Progenitor cell of endocrine pancreas (in vitro differentiated cells): ENCODE measurements around the gene ADD1. TPM values are rescaled to one million over a fixed set of nuclear protein-coding genes. Genes with fewer than 3 reads are reported as not detected.

ENCODE experiments used
- DNase-seq: peaks from one replicate; pipeline ENCODE4 v3.0.0; 2021; ENCODE audit warnings: low spot score; ENCODE audit not compliant: unreplicated experiment
- H3K27ac Mint-ChIP-seq: 2 replicates; pipeline ENCODE4 v1.8.0; 2021; ENCODE audit warnings: mild to moderate bottlenecking, moderate library complexity, mixed read lengths
- H3K27me3 Mint-ChIP-seq: 2 replicates; pipeline ENCODE4 v1.8.0; 2021; ENCODE audit warnings: mixed read lengths
- H3K36me3 Mint-ChIP-seq: 2 replicates; pipeline ENCODE4 v1.8.0; 2022; ENCODE audit warnings: mixed read lengths; ENCODE audit not compliant: insufficient read depth
- H3K4me1 Mint-ChIP-seq: 2 replicates; pipeline ENCODE4 v1.8.0; 2021; ENCODE audit warnings: low read depth, mixed read lengths
- H3K4me3 Mint-ChIP-seq: 2 replicates; pipeline ENCODE4 v1.8.0; 2021; ENCODE audit warnings: low read depth, mild to moderate bottlenecking, moderate library complexity, mixed read lengths
- H3K9me3 Mint-ChIP-seq: 2 replicates; pipeline ENCODE4 v1.8.0; 2021; ENCODE audit warnings: low read depth, mixed read lengths
- CTCF ChIP-seq: fragments of 200-600 bp; sonication (generic); IDR thresholded peaks from one replicate; pipeline ENCODE4 v1.5.0; 2021; ENCODE audit warnings: antibody characterized with exemption, mild to moderate bottlenecking; ENCODE audit not compliant: unreplicated experiment
- total RNA-seq: library from RNA; stranded (reverse); gene quantifications from 2 replicates; pipeline ENCODE4 v1.2.1, GENCODE V29; 2021

Gene ADD1
- total RNA-seq, 1 donor from 2014 or later, result 271 TPM

DNA sequence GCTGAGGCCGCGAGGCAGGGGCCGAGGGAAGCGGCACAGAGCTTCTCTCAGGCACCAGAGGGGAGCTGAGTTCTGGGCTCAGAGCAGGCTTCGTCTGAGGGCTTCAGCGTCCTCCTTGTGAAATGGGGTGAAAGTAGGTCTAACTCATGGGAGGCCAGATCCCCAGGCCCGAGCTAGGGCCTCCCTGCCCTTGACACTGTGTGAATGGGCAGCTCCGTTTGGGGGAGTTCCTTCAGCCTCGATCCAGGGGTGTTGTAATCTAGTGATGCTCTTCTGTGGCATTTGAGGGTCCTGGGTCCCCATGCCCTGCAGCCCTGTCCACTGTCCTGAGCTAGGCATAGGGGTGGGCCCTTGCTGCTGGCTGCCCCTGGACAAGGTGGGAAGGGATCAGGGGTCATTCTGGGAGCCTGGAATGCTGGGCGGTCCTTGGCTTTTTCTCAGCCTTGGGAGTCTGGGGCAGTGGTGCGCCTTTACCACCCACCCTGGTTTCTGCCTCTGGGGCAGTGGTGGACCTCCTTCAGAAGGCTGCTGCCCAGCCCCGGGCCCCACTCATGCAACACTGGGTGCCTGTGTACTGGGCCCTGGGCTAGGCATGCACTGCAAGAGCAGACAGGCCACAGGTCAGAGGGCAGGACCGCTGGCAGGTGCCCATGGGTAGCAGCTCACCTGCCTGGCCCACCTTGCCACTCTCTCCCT, 46.6 kb upstream of the ADD1 start:
- no peaks in the 10 kb centered on the region for H3K36me3 Mint-ChIP-seq
- H3K9me3 Mint-ChIP-seq, result no peaks in the 10 kb centered on the region
- no peak for DNase-seq
- H3K27ac Mint-ChIP-seq, result no peak overlapping the region
- TF ChIP-seq CTCF, result no peak
- peaks cover 24% of the 10 kb centered on the region for H3K27me3 Mint-ChIP-seq
- no peak overlapping the region for H3K4me3 Mint-ChIP-seq
- H3K4me1 Mint-ChIP-seq, result peaks cover 6% of the 10 kb centered on the region

GRCh38 chr4:2797545-2798305, 45.9 kb upstream of the ADD1 start:
- Mint-ChIP-seq H3K4me1 (peaks cover 6% of the 10 kb centered on the region), H3K9me3 (no peaks in the 10 kb centered on the region), H3K27me3 (peaks cover 24% of the 10 kb centered on the region), H3K4me3 (no peak overlapping the region), H3K27ac (no peak overlapping the region), H3K36me3 (no peaks in the 10 kb centered on the region)
- no peak for DNase-seq
- TF ChIP-seq CTCF, result no peak

- DNase-seq, result no peak
- no peaks in the 10 kb centered on the region for H3K9me3 Mint-ChIP-seq
- peaks cover 6% of the 10 kb centered on the region for H3K4me1 Mint-ChIP-seq
- no peaks in the 10 kb centered on the region for H3K36me3 Mint-ChIP-seq
- H3K27ac Mint-ChIP-seq, result no peak overlapping the region
- no peak for TF ChIP-seq CTCF
- no peak overlapping the region for H3K4me3 Mint-ChIP-seq
- H3K27me3 Mint-ChIP-seq, result peaks cover 22% of the 10 kb centered on the region
Measured at GRCh38 chr4:2798399-2799223, 45.0 kb upstream of the ADD1 start.

GRCh38 chr4:2799224-2799911, 44.3 kb upstream of the ADD1 start:
- Mint-ChIP-seq H3K9me3 (no peaks in the 10 kb centered on the region), H3K27me3 (peaks cover 14% of the 10 kb centered on the region), H3K27ac (no peak overlapping the region), H3K4me3 (no peak overlapping the region), H3K4me1 (peaks cover 6% of the 10 kb centered on the region), H3K36me3 (no peaks in the 10 kb centered on the region)
- no peak for TF ChIP-seq CTCF
- no peak for DNase-seq
